GM18873 (cell line): ENCODE data around the gene GNB1.

Experiments
- ATAC-seq: cut with Tn5 transposase; IDR thresholded peaks from one replicate; pipeline ENCODE4 v1.9.1; 2021; ENCODE audit warnings: mild to moderate bottlenecking, moderate library complexity, moderate number of reproducible peaks; ENCODE audit not compliant: unreplicated experiment, low FRiP score

GNB1 gene

DNA sequence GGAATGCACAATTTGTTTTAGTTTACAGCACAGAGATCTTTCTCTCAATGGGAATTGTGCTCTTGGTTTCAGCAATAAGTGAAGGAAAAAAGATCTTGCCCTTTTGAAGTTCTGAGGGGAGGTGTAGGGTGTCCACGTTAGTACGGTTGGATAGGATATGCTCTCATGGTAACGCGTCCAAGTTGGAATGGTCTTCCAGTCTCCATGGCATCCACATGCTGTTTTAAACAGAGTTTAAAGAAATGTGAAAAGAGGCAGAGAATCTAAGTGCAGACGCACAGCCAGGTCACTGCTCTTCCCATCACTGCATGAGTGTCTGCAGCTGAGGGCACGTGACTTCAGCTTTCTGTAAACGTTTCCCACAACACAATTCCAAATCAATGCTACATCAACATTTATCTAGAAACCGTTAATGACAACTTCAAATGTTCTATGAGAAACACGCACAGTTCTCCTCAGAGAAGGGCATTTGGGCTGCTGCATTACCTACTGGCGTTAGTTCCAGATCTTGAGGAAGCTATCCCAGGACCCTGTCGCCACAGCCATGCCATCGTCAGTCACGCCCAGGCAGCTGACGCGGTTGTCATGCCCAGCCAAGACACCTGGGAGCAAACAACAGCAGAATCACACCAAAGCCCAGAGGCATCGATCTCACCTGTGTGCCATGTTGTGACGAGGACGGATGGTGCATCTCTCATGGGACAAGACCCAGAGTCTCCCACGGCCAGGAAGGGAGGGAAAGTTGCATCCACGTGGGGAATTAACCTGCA lies 103.9 kb downstream of the GNB1 start:
- no peak for ATAC-seq

DNA sequence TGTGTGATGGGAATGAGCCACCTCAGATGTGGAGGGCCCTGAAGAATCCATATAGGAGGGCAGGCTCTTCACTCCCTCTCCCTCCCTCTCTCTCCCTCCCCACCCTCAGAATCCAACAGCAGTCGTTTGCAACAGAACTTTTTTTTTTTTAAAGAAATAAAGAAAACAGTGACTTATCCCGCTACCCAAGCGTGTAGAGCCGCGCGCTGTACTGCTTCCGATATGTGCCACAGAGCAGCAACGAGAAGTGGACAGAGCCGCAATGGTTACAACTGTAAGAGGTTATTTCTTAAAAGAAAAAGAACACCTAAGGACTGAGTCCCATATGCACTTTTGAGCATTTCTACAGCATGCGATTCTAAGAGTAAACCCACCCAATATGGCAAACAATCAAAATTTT lies 105.2 kb downstream of the GNB1 start:
- no peak for ATAC-seq

DNA sequence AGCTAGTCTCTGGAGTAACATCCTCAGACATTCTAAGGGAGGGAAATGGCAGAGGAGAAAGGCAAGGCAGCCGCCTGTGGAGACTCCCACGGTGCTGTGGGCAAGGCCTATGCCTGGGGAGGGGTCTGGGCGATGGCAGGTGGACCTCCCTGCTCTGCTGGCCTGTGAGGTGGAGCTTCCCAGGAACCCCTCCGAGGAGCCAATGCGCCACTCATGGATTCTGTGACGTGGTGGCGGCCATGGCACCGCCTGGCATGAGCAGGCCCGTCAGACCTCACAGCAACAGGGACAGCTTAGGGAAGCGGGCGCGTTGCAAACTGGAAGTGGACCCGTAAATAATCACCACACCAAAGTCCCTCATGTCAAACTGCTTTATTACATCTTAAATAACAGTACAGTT lies 106.0 kb downstream of the GNB1 start:
- ATAC-seq = no peak

DNA sequence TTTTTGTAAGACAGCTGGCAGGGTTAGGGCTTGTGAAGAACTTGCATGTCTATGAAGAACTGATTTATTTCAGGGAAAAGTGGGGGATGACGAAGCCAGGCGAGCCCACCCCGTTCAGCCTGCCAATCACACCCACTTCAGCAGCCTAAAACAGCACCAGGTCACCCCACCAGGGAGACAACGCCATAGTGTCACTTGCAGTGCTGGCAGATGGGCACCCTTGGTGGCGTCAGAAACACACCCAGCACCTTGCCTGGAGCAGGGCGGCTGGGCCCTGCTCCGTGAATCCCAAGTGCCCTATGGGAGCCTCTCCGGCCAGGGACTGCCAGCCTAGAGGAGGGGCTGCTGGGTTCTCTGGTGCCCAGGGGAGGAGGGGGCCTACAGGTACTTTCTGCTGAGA lies 107.6 kb downstream of the GNB1 start:
- no peak for ATAC-seq

DNA sequence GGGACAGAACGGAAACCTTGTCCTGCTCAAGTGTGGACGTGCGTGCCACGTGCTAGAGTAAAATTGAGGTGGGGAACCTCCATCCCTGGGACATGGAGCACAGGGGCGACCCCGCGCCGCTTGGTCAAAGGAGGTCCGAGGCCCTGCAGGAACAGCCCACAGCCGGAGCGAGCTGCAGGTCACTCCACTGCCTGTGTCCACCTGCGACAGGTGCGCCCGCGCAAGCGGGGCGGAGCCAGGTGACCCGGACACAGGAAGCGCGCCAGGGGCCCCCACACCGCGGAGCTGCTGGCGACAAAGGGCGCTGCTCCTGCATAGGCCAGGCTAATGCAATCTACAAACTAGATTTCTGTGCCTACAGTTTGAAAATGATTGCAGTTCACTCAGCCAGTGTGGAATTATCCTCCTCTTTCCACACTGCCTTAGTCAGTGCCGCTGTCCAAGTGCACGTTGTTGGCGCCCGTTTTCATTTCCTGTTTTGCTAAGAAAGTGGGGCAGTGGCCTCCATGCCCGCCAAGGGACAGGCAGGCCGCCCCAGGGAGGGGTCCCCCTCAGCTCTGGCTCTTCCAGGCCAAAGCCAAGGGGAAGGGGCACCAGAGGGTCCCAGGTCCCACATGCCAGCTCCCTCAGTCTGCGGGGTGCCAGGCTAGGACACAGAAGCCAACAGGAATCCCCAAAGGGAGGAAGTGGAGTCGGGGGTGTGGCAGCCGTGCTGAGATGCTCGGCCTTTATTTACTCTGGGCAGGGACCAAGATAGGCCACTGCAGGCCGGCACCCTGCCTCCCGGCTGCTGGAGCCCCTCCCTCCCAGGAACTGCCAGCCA lies 108.3 kb downstream of the GNB1 start:
- no peak for ATAC-seq

DNA sequence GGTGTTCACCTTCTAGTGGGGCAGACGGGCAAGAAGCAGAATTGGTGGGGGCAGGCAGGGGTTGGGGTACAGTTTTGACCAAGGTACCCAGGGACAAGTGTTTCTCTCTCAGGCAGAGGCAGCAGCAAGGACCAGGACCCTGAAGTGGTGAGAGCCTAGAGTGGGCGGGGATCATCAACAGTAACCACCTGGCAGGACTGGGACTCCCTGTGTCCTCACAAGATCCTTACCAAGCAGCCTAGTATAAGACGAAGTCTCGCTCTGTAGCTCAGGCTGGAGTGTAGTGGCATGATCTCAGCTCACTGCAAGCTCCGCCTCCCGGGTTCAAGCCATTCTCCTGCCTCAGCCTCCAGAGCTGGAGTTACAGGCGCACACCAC lies 109.4 kb downstream of the GNB1 start:
- ATAC-seq = no peak

DNA sequence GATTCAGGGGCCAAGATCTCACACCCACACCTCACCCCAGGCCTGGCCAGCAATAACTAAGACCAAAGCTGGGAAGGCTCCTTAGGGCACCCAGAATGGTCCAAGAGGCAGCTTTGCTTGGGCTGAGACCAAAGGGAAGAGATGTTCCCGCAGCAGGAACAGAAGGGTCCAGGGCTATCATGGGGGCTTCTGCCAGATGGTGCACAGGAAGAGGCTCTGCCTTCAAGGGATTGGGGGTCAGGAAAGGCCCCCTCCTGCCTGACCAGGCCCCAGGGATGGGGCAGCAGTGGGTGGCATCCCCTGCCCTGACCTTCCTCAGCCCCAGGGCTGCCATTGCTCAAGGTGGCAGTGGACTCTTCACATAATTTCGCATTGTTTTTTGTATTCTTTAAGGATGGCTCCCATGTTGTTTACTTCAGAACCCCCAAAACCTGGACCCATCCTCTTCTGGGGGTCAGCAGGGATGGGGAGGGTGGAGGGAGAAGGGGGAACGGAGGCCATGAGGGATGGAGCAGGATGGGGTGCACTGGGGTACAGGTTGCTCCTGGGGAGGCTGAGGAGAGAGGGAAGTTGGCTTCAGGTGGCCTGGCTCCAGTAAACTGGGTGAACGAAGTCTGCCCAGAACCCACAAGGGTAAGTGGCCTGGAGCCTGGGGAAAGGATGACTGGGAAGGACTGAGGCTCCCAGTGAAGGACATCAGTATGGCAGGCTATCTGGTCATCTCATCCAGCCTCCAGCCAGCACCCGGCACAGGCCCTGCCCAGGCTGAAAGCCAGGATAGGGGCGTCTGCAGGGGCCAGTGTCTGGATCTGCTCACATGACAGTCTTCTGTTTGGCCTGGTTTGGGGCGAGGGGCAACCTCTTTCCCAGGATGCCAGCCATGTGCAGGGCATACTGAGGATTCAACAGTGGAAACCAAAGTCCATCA lies 110.0 kb downstream of the GNB1 start:
- no peak for ATAC-seq

DNA sequence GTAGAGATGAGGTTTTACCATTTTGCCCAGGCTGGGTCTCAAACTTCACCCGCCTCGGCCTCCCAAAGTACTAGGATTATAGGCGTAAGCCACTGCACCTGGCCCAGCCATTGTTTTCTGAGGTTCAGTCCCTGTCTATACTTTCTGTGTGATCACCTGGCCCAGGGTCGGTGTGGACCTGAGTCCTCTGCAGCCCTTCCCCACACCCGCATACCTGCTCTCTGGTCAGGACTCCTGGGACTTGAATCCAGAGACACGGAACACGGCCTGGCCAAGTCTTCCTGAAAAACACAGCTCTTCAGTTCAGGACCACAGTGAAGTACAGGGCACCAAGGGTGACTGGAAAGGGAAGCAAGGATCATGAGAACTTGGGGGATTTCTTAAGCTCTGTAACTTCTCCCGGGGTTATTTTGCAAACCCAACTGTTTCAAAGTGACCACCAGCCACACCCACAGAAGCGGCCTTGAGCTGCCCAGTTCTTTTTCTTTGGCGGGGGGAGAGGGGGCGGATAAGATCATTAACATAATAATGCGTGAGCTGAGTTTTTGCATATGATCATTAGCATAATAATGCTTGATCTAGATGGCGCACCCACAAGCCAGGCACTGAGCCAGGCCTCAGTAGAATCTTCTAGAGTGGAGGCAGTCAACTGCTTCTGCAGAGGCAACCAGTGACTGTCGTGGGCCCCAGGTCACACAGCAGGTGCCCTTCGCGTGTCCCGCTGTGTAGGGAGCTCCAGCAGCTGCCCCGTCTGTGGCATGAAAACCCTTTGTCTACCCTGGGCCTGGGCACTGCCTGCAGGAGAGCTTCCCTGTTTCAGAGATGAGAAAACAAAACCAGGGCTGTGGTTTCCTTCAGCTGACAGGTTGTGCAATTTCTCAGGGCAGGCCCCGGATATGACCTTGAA lies 110.9 kb downstream of the GNB1 start:
- peak; percentile 29 for ATAC-seq

DNA sequence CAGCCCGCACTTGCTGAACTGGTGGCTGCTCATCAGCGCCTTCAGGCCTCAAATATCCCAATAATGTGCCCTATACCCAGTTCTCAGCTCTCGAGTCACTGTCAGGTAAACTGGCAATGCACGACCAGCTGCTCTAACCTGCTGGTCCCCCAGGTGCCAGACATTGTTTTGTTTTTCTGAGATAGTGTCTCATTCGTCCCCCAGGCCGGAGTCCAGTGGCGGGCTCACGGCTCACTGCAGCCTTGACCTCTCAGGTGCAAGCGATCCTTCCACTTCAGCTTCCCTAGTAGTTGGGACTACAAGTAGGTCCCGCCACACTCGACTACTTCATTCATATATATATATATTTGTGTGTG lies 111.6 kb downstream of the GNB1 start:
- no peak for ATAC-seq

DNA sequence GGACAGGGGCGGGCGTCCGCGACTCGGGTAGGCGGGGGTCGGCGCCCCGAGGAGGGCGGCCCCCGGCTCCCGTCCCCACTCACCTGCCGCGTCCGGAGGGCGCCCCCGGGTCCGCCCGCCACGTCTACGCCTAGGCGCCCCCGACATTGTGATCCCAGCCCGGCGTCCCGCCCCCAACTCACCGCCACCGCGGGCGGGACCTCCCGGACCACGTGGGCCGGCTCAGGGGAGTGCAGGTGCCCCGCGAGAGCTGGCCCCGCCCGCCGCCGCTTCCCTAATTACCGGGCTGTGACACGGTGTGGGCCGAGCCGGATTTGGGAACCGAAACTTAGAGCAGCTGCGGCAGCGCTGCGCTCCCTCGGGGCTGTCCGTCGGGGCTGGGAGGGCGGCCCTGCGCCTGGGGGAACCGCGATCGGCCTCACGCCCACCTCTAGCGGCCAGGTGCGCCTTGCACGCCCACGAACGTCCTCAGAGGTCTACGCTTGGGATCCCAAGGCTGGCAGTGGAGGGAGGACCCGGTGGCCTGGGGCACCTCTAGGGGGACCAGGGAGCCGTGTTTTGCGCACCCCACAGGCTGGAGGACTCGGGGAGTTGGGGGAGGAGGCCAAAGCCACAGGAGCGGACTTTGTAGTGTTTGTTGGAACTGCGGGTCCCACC lies 112.1 kb downstream of the GNB1 start:
- peak; percentile 57 for ATAC-seq

DNA sequence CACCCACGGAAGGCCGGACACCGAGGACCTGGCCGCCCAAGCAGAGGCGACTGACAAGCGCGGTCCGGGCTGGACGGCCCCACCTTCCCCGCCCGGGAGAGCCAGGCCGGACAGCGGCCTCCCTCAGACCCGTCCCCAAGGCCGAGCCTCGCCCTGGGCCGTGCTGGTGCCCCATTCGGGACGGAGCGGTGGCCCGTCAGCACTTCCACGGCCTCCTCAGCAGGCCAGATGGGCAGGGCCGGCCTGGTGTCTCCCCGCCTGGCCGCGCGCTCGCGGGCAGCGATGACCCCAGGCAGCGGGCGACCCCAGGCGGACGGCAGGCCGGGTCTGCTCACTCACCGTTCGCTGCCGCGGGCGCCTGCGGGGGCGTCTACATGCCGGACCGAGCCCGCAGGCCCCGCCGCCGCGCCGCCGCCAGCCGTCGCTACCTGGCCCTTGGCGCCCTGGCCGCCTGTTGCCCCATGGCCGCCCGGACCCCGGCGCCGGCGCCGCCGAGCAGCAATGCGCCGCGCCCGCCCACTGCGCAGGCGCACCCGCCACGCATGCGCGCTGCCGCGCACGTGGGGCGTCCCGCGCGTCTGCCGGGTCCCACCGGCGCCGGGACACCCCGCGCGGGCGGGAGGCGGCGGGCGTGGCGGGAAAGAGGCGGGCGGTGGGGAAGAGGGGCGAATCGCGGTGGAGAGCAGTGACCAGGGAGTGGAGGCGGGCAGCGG lies 112.8 kb downstream of the GNB1 start, which contains the start of gene NADK:
TSS of gene NADK (minus strand) at position 521 of the 713 bp plus-strand sequence. CDS start 13,064 bp downstream, outside the sequence.
- peak; percentile 14 for ATAC-seq

DNA sequence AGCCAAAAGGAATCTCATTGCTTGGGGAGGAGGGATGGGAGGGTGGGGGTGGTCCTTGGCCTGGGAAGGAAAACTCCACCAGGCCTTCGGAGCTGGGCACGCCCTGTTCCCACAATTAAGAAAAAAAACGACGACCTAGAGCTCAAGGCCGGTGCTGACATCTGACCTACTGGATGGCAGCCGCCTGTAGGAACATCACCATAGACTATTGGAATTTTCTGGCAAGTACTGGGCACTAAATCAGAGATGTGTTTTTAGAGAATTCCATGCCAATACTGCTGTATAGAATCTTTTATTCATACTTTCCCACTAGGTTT lies 113.3 kb downstream of the GNB1 start:
- ATAC-seq = no peak

DNA sequence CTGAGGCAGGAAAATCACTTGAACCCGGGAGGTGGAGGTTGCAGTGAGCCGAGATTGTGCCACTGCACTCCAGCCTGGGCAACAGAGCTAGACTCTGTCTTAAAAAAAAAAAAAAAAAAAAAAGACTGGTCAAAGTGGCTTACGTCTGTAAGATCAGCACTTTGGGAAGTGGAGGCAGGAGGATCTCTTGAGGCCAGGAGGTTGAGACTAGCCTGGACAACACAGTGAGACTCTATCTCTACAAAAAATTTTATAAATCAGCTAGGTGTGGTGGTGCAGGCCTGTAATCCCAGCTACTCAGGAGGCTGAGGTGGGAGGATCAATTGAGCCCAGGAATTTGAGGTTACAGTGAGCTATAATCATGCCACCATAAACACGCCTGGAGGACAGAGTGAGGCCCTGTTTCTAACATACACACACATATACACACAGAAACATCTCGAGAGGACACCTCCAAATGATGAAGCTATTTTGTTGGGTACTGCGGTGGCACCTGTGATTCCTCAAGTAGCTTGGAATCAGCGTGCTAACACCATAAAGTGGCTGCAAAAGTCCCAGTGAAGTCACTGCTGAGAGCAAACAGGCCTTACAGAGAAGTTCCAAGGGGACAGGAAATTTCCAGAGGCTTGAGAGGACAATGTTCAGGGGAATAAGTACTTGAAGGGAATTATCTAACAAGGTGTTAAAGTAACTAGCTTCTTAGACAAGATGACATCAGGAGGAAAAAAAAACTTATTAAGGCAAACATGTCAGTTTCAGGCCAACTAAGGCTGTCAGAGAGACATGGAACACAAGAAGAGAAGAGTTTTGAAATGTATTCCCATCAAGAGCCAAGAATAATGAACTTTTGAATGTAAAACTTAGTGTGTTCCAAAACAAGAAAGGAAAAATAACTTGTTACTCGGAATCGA lies 114.0 kb downstream of the GNB1 start:
- no peak for ATAC-seq

DNA sequence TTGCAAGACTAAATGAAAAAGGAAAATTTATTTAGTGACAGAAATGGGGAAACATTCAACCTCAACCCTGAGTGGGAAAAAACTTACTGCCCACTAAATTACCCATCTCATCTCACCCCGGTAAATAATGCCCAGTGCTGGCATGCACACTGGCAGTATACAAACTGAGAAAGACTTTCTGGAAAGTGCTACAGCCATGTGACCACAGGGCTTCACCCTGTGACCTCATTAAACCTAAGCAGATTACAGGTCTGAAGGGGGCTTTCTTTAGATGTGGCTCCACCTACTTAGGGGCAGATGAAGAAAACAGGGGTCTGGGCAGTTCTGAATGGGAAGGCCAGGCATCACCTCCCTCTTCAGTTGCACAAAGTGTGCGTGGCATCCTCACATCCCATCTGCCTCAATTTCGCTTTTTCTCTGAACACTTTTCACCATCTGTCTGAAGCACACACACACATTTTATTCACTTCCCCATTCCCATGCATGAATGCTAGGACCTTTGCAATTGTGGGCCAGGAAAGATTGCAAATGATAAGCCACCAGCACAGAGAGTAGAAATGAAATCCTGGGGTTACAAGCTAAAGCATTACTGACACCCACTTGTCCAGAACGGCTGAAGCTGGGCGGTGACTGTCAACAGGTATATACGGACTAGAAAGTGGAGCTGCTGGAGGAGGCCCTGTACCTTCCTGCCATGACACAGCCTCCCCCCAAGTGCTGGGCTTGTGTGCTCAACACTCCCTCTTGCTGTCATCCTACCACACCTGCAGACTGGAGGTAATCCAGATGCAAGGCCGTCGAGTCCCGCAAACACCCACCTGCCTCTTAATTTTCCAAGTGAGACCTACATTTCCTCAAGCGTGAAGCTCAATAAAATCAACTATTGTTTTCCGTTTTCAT lies 115.3 kb downstream of the GNB1 start:
- ATAC-seq = no peak

DNA sequence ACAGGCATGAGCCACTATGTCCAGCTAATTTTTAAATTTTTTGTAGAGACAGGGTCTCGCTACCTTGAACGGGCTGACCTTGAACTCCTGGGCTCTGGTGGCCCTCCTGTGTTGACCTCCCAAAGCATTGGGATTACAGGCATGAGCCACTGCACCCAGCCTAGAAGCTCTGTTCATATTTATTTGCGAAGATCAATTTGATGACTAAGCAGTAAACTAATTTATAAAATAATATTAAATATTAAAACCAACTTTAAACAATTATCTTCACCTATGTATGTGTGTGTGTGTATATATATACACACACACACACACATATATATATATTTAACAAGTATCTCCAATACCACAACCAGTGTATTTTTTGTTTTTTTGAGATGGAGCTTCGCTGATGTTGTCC lies 117.0 kb downstream of the GNB1 start:
- ATAC-seq = no peak

DNA sequence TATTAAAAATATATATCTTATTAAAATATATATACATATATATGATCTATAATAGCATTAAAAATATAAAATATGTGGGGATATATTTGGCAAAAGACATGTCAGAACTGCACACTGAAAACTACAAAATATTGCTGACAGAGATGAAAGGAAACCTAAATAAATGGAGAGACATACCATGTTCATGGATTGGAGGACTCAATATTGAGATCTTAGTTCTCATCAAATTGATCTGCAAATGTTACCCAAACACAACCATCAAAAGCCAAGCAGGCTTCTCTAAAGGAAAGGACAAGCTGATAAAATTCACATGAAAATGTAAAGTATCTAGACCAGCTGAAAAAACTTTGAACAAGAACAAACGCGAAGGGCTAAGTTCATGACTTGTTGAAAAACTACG lies 119.8 kb downstream of the GNB1 start:
- ATAC-seq = no peak

DNA sequence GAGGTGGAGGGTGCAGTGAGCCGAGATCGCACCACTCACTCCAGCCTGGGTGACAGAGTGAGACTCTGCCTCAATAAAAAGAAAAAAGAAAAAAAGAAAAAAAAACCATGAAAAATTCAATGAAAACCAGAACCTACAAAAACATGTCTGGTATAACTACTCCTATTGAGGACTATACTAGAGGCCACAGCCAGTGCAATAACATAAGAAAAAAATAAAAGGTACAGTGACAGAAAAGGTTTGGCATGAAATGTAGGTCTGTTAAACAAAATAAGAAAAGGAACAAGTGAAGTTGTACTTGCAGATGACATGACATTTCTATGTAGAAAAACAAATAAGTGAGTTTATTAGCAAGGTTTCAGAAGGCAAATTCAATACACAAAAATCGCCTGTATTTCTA lies 120.8 kb downstream of the GNB1 start:
- no peak for ATAC-seq
